ENCODE results near the gene SHKBP1. TPM values are rescaled to one million over a fixed set of nuclear protein-coding genes. Genes with fewer than 3 reads are reported as not detected.

SHKBP1 gene
- polyA plus RNA-seq, 3 donors: 234 to 324 (median 284) TPM

GRCh38 chr19:40582467-40582866 is 5.8 kb downstream of the SHKBP1 start:
- Histone ChIP-seq H3K27ac (ENCODE audit: low read depth in 1 of 2, low read length in 2 of 2) (peak overlapping the region in 1 of 2 donors; percentile 60), H3K36me3 (replicated peaks in 1 of 2; ENCODE audit: control insufficient read depth in 1 of 2, insufficient read depth in 2 of 2, low read length in 2 of 2) (peaks cover 55 to 63% of the 10 kb centered on the region in 2 donors), H3K9me3 (replicated peaks in 1 of 2; ENCODE audit: control insufficient read depth in 1 of 2, insufficient read depth in 1 of 2, low read length in 2 of 2) (no peaks in the 10 kb centered on the region), H3K4me3 (replicated peaks in 1 of 3; ENCODE audit: low read depth in 2 of 3, low read length in 3 of 3) (no peak overlapping the region), H3K4me1 (ENCODE audit: control insufficient read depth in 1 of 2, insufficient read depth in 2 of 2, low read length in 2 of 2) (peaks cover 78 to 96% of the 10 kb centered on the region in 2 donors), H4K20me1 (ENCODE audit: insufficient read depth, low read length) (peaks cover 24% of the 10 kb centered on the region), H3K4me2 (replicated peaks; ENCODE audit: extremely low read depth, low read length, poor library complexity, severe bottlenecking) (no peak overlapping the region), H3K9ac (ENCODE audit: insufficient read depth, low read length, poor library complexity, severe bottlenecking) (no peak overlapping the region), H2AFZ (ENCODE audit: insufficient read depth, low read depth, low read length, poor library complexity, severe bottlenecking) (no peak overlapping the region), H3K79me2 (ENCODE audit: insufficient read depth, low read length) (peaks cover 59% of the 10 kb centered on the region), H3K27me3 (ENCODE audit: control insufficient read depth in 2 of 2, insufficient read depth in 2 of 2, low read length in 2 of 2) (no peaks in the 10 kb centered on the region)
- Mint-ChIP-seq H3K4me1 (peaks cover 78% of the 10 kb centered on the region), H3K27me3 (ENCODE audit: low read depth in 3 of 3) (no peaks in the 10 kb centered on the region), H3K9me3 (peaks cover 0 to 3% (median 0%) of the 10 kb centered on the region in 7 donors), H3K36me3 (peaks cover 72 to 80% of the 10 kb centered on the region in 2 donors), H3K27ac (peak overlapping the region; percentile 25 to 99 (median 87)), H3K4me3 (no peak overlapping the region)
- intact Hi-C loops (cut with micrococcal nuclease): no loop called here
- WGBS (ENCODE audit: insufficient coverage): 100% methylated on average over 1 of the region's 2 CpGs
- no peak for TF ChIP-seq CTCF (IDR thresholded peaks at IDR 0.05)
- no peak for DNase-seq

GRCh38 chr19:40583283-40583682 is 6.6 kb downstream of the SHKBP1 start:
- H3K4me1 Mint-ChIP-seq: peaks cover 70% of the 10 kb centered on the region
- Histone ChIP-seq H3K4me2 (replicated peaks; ENCODE audit: extremely low read depth, low read length, poor library complexity, severe bottlenecking) (no peak overlapping the region), H4K20me1 (ENCODE audit: insufficient read depth, low read length) (peaks cover 27% of the 10 kb centered on the region), H3K27ac (ENCODE audit: low read depth in 1 of 2, low read length in 2 of 2) (peak overlapping the region in 1 of 2 donors; percentile 41), H3K9ac (ENCODE audit: insufficient read depth, low read length, poor library complexity, severe bottlenecking) (no peak overlapping the region), H2AFZ (ENCODE audit: insufficient read depth, low read depth, low read length, poor library complexity, severe bottlenecking) (no peak overlapping the region), H3K4me1 (ENCODE audit: control insufficient read depth in 1 of 2, insufficient read depth in 2 of 2, low read length in 2 of 2) (peaks cover 70 to 87% of the 10 kb centered on the region in 2 donors), H3K4me3 (replicated peaks in 1 of 3; ENCODE audit: low read depth in 2 of 3, low read length in 3 of 3) (no peak overlapping the region), H3K27me3 (ENCODE audit: control insufficient read depth in 2 of 2, insufficient read depth in 2 of 2, low read length in 2 of 2) (no peaks in the 10 kb centered on the region), H3K79me2 (ENCODE audit: insufficient read depth, low read length) (peaks cover 51% of the 10 kb centered on the region), H3K36me3 (replicated peaks in 1 of 2; ENCODE audit: control insufficient read depth in 1 of 2, insufficient read depth in 2 of 2, low read length in 2 of 2) (peaks cover 63 to 65% of the 10 kb centered on the region in 2 donors), H3K9me3 (replicated peaks in 1 of 2; ENCODE audit: control insufficient read depth in 1 of 2, insufficient read depth in 1 of 2, low read length in 2 of 2) (no peaks in the 10 kb centered on the region)
- H3K4me3 Mint-ChIP-seq: no peak overlapping the region
- H3K36me3 Mint-ChIP-seq: peaks cover 72 to 80% of the 10 kb centered on the region in 2 donors
- no peaks in the 10 kb centered on the region for H3K27me3 Mint-ChIP-seq (ENCODE audit: low read depth in 3 of 3)
- DNase-seq: peak in 1 of 3 donors; percentile 3
- peak overlapping the region; percentile 86 to 99 (median 99) for H3K27ac Mint-ChIP-seq
- H3K9me3 Mint-ChIP-seq: peaks cover 0 to 6% (median 0%) of the 10 kb centered on the region in 7 donors
- TF ChIP-seq CTCF (IDR thresholded peaks at IDR 0.05): no peak
- WGBS (ENCODE audit: insufficient coverage): 87% methylated on average over 7 of the region's 14 CpGs
- intact Hi-C loops (cut with micrococcal nuclease): no loop called here
